ENCODE measurements around the gene PHLDA2.

Gene PHLDA2

GRCh38 chr11:2930704-2931419 lies 1.6 kb upstream of the PHLDA2 start:
- Histone ChIP-seq H3K4me3 (ENCODE audit: insufficient read depth, low read depth, low read length, poor library complexity, severe bottlenecking) (peak overlapping the region; percentile 56), H3K9me3 (ENCODE audit: control insufficient read depth, low read length) (no peaks in the 10 kb centered on the region), H3K27me3 (replicated peaks; ENCODE audit: control insufficient read depth, insufficient read depth, low read length, poor library complexity, severe bottlenecking) (no peaks in the 10 kb centered on the region), H3K36me3 (ENCODE audit: control insufficient read depth, insufficient read depth, low read length) (no peaks in the 10 kb centered on the region), H3K27ac (ENCODE audit: insufficient read depth, low read length, poor library complexity, severe bottlenecking) (no peak overlapping the region), H3K4me1 (ENCODE audit: control insufficient read depth, insufficient read depth, low read length, poor library complexity, severe bottlenecking) (peaks cover 36% of the 10 kb centered on the region)
- DNase-seq = no peak

GRCh38 chr11:2929950-2930703 lies 907 bp upstream of the PHLDA2 start:
- Histone ChIP-seq H3K27ac (ENCODE audit: insufficient read depth, low read length, poor library complexity, severe bottlenecking) (peak overlapping the region; percentile 15), H3K4me3 (ENCODE audit: insufficient read depth, low read depth, low read length, poor library complexity, severe bottlenecking) (peak overlapping the region; percentile 56), H3K9me3 (ENCODE audit: control insufficient read depth, low read length) (no peaks in the 10 kb centered on the region), H3K36me3 (ENCODE audit: control insufficient read depth, insufficient read depth, low read length) (no peaks in the 10 kb centered on the region), H3K27me3 (replicated peaks; ENCODE audit: control insufficient read depth, insufficient read depth, low read length, poor library complexity, severe bottlenecking) (no peaks in the 10 kb centered on the region), H3K4me1 (ENCODE audit: control insufficient read depth, insufficient read depth, low read length, poor library complexity, severe bottlenecking) (peaks cover 36% of the 10 kb centered on the region)
- no peak for DNase-seq

GRCh38 chr11:2929531-2929949 lies 320 bp upstream of the PHLDA2 start:
- Histone ChIP-seq H3K27me3 (replicated peaks; ENCODE audit: control insufficient read depth, insufficient read depth, low read length, poor library complexity, severe bottlenecking) (no peaks in the 10 kb centered on the region), H3K27ac (ENCODE audit: insufficient read depth, low read length, poor library complexity, severe bottlenecking) (peak overlapping the region; percentile 15), H3K4me1 (ENCODE audit: control insufficient read depth, insufficient read depth, low read length, poor library complexity, severe bottlenecking) (peaks cover 36% of the 10 kb centered on the region), H3K4me3 (ENCODE audit: insufficient read depth, low read depth, low read length, poor library complexity, severe bottlenecking) (peak overlapping the region; percentile 56), H3K36me3 (ENCODE audit: control insufficient read depth, insufficient read depth, low read length) (no peaks in the 10 kb centered on the region), H3K9me3 (ENCODE audit: control insufficient read depth, low read length) (no peaks in the 10 kb centered on the region)
- peak; percentile 28 to 50 (median 28) for DNase-seq

- H3K4me3 ChIP-seq (ENCODE audit: insufficient read depth, low read depth, low read length, poor library complexity, severe bottlenecking) = peak overlapping the region; percentile 67
- no peaks in the 10 kb centered on the region for H3K9me3 ChIP-seq (ENCODE audit: control insufficient read depth, low read length)
- DNase-seq = no peak
- no peak overlapping the region for H3K27ac ChIP-seq (ENCODE audit: insufficient read depth, low read length, poor library complexity, severe bottlenecking)
- H3K4me1 ChIP-seq (ENCODE audit: control insufficient read depth, insufficient read depth, low read length, poor library complexity, severe bottlenecking) = peaks cover 30% of the 10 kb centered on the region
- H3K27me3 ChIP-seq (replicated peaks; ENCODE audit: control insufficient read depth, insufficient read depth, low read length, poor library complexity, severe bottlenecking) = no peaks in the 10 kb centered on the region
- no peaks in the 10 kb centered on the region for H3K36me3 ChIP-seq (ENCODE audit: control insufficient read depth, insufficient read depth, low read length)
Measured at GRCh38 chr11:2927851-2928604, 1.2 kb downstream of the PHLDA2 start.

- no peak overlapping the region for H3K4me3 ChIP-seq (ENCODE audit: insufficient read depth, low read depth, low read length, poor library complexity, severe bottlenecking)
- no peaks in the 10 kb centered on the region for H3K27me3 ChIP-seq (replicated peaks; ENCODE audit: control insufficient read depth, insufficient read depth, low read length, poor library complexity, severe bottlenecking)
- no peak overlapping the region for H3K27ac ChIP-seq (ENCODE audit: insufficient read depth, low read length, poor library complexity, severe bottlenecking)
- H3K36me3 ChIP-seq (ENCODE audit: control insufficient read depth, insufficient read depth, low read length) = no peaks in the 10 kb centered on the region
- DNase-seq = no peak
- H3K9me3 ChIP-seq (ENCODE audit: control insufficient read depth, low read length) = no peaks in the 10 kb centered on the region
- H3K4me1 ChIP-seq (ENCODE audit: control insufficient read depth, insufficient read depth, low read length, poor library complexity, severe bottlenecking) = peaks cover 27% of the 10 kb centered on the region
Measured at GRCh38 chr11:2927121-2927800, 2.0 kb downstream of the PHLDA2 start.

GRCh38 chr11:2926611-2927051 lies 2.6 kb downstream of the PHLDA2 start:
- Histone ChIP-seq H3K27me3 (replicated peaks; ENCODE audit: control insufficient read depth, insufficient read depth, low read length, poor library complexity, severe bottlenecking) (no peaks in the 10 kb centered on the region), H3K36me3 (ENCODE audit: control insufficient read depth, insufficient read depth, low read length) (no peaks in the 10 kb centered on the region), H3K9me3 (ENCODE audit: control insufficient read depth, low read length) (no peaks in the 10 kb centered on the region), H3K4me1 (ENCODE audit: control insufficient read depth, insufficient read depth, low read length, poor library complexity, severe bottlenecking) (peaks cover 27% of the 10 kb centered on the region), H3K27ac (ENCODE audit: insufficient read depth, low read length, poor library complexity, severe bottlenecking) (no peak overlapping the region), H3K4me3 (ENCODE audit: insufficient read depth, low read depth, low read length, poor library complexity, severe bottlenecking) (no peak overlapping the region)
- no peak for DNase-seq

- peaks cover 21% of the 10 kb centered on the region for H3K4me1 ChIP-seq (ENCODE audit: control insufficient read depth, insufficient read depth, low read length, poor library complexity, severe bottlenecking)
- DNase-seq = no peak
- H3K4me3 ChIP-seq (ENCODE audit: insufficient read depth, low read depth, low read length, poor library complexity, severe bottlenecking) = no peak overlapping the region
- no peaks in the 10 kb centered on the region for H3K36me3 ChIP-seq (ENCODE audit: control insufficient read depth, insufficient read depth, low read length)
- no peak overlapping the region for H3K27ac ChIP-seq (ENCODE audit: insufficient read depth, low read length, poor library complexity, severe bottlenecking)
- no peaks in the 10 kb centered on the region for H3K9me3 ChIP-seq (ENCODE audit: control insufficient read depth, low read length)
- H3K27me3 ChIP-seq (replicated peaks; ENCODE audit: control insufficient read depth, insufficient read depth, low read length, poor library complexity, severe bottlenecking) = no peaks in the 10 kb centered on the region
Measured at GRCh38 chr11:2924821-2925675, 4.2 kb downstream of the PHLDA2 start.

GRCh38 chr11:2924381-2924780 lies 4.8 kb downstream of the PHLDA2 start:
- no peak for DNase-seq

More at GRCh38 chr11:2924381-2924780, 4.8 kb downstream of the PHLDA2 start:
- H3K27ac ChIP-seq (ENCODE audit: insufficient read depth, low read length, poor library complexity, severe bottlenecking) = no peak overlapping the region
- H3K4me1 ChIP-seq (ENCODE audit: control insufficient read depth, insufficient read depth, low read length, poor library complexity, severe bottlenecking) = peaks cover 15% of the 10 kb centered on the region
- H3K27me3 ChIP-seq (replicated peaks; ENCODE audit: control insufficient read depth, insufficient read depth, low read length, poor library complexity, severe bottlenecking) = no peaks in the 10 kb centered on the region
- H3K4me3 ChIP-seq (ENCODE audit: insufficient read depth, low read depth, low read length, poor library complexity, severe bottlenecking) = no peak overlapping the region
- H3K36me3 ChIP-seq (ENCODE audit: control insufficient read depth, insufficient read depth, low read length) = no peaks in the 10 kb centered on the region
- no peaks in the 10 kb centered on the region for H3K9me3 ChIP-seq (ENCODE audit: control insufficient read depth, low read length)

All from effector memory CD4-positive, alpha-beta T cell (primary cell).